OCI-LY1 (cell line): Measurements from ENCODE around the gene TLDC2.

Experiments used
- CTCF ChIP-seq: fragments of 200-600 bp; sonication (generic), shearing (Covaris generic); IDR thresholded peaks from 2 replicates; pipeline ENCODE4 v1.5.1; 2017; ENCODE audit warnings: mild to moderate bottlenecking, antibody characterized with exemption, low read length, moderate library complexity, mixed read lengths
- EZH2 ChIP-seq: fragments of 200-600 bp; sonication (generic), shearing (Covaris generic); IDR thresholded peaks from 2 replicates; pipeline ENCODE4 v1.8.0; 2017; ENCODE audit warnings: borderline replicate concordance, mixed run types, mild to moderate bottlenecking, antibody characterized with exemption, low read length, moderate library complexity, mixed read lengths

- TF ChIP-seq CTCF (no peak), EZH2 (no peak)
Measured at GRCh38 chr20:36916199-36916598, 40.3 kb downstream of the TLDC2 start.
